ENCODE results near the gene DNM3.
"Not testable (repeated sequence)": the region's sequence is repeated elsewhere in the genome, so short reads cannot be mapped to it uniquely, and the experiment has no call there.

Gene DNM3

DNA sequence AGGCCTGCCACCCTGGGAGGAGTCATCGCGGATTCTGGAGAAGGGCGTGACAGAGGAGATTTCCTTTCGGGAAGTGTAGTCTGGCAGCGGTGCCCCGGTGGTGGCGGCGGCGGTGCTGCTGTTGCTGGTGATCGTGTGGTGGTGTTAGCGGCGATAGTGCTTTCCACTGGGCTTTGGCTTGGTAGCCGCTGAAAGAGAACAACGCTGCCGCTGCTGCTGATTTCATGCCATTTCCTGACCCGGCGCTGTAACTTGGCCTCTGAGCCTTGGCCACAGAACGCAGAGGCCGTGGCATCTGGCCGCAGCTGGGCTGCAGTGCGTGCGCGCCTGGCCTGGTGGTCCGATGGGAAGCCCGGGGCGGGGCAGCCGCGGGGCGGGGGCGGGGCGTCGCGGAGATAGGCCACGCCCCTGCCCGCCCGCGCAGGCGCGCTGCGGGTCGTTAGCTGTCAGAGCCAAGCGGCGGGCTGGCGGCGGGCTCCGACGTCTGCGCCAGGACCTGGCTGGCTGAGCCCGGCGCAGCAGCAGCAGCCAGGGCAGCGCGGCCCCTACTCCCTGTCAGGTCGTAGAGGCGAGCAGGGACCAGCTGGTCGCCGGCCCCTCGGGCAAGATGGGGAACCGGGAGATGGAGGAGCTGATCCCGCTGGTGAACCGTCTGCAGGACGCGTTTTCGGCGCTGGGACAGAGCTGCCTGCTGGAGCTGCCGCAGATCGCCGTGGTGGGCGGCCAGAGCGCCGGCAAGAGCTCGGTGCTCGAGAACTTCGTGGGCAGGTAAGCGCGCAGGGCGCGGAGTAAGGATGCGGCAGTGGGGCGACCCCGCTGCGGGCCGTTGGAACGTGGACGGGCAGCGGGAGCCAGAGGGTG is at the start of gene DNM3:
TSS of gene DNM3 (plus strand) at position 449 of the 861 bp plus-strand sequence. CDS start at position 608, 159 bp downstream.
- peak; percentile 42 for DNase-seq

DNA sequence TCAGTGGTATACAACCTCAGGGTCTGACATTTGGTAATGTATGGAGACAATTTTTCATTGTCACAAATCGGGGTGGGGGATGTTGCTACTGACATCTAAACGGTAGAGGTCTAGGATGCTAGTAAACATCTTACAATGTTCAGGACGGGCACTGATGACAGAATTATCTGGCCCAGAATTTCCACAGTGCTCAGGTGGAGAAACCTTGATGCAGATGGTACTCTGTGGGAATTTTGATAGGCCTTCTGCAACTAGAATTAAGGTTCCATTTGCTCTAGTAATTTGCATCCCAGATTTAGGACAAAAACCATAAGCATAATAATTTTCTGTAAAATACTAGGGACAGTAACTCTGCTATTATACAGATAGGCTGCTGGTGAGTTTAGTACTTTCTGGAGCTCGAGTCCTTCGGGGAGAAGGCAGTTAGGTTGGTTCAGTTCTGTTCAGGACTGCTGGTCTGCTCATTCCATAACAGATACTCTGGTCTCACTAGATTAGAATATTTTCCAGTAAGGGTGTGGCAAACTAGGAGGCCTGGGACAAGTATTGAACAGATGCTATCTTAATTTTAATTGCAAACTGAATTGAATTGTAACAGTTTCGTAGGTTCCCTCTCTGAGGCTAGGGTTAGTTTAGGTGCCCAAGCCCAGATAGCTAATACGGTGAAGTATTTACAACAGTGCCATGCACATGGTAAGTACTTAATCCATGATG is 48.5 kb upstream of the DNM3 start:
- DNase-seq, result no peak

DNA sequence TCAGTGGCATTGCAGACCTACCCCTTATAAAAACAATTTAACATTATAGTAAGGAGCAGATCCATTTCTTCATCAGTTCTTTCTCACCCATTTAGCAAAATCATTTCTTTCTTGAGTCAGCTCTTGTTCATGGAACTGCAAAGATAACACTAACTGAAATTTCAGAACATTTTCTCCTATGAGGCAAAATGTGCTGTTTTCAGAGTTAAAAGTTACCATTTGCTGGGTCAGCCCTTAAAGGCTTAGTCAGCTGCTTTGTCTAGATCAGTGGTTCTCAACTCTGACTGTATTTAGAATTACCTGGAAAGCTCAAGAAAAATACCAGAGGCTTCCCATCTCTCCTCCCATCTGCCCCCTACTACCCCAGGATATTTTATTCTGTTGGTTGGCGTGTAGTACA is 47.7 kb upstream of the DNM3 start:
- no peak for DNase-seq

DNA sequence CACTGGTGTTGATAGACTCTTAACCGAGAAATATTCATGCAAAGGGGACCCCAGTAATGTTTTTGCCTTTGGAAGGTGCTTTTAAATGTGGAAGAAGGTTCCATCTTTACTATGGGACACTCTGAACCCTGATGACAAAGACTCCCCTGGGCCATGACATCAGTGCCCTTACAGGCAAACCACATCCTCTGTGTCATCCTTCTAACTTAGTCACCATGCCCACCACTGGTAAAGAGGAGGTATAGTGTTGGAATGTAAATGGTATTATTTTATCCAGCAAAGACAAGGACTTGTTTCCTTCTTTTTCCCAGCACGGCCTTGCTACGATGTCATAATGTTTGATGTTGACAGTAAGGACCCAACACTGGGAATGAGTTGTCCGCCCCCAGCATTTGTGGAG is 47.2 kb upstream of the DNM3 start:
- no peak for DNase-seq

DNA sequence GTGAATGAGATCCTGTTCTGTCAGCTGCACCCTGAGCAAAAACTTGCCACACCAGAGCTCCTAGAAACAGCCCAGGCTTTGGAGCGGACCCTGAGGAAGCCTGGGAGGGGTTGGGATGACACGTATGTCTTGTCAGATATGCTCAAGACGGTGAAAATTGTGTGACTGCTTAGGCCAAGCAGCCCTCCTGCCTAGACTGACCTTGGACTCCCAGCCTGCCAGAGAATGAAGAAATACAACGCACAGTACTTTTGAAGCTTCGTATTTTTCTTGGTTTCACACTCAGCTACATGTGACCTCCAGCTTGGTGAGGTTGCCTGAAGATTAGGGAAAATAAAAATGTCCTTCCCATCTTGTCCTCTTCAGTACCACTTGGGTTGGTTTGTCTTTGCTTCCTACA is 44.7 kb upstream of the DNM3 start:
- no peak for DNase-seq

DNA sequence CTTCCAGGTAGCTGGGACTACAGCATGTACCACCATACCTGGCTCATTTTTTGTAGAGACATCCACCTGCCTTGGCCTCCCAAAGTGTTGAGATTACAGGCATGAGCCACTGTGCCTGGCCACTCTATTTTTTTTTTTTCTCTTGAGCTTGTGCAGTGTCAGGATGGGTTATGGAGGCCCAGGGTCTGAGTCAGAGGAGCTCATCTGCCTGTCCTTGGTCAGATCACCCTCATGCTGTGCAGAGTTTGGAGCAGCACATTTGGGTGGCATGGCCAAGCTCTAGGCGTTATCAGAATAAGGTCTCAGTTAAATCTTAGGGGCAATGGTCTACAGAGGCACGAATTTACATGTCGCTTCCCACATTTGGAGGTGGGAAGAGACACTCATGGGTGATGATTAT is 43.0 kb upstream of the DNM3 start:
- no peak for DNase-seq

DNA sequence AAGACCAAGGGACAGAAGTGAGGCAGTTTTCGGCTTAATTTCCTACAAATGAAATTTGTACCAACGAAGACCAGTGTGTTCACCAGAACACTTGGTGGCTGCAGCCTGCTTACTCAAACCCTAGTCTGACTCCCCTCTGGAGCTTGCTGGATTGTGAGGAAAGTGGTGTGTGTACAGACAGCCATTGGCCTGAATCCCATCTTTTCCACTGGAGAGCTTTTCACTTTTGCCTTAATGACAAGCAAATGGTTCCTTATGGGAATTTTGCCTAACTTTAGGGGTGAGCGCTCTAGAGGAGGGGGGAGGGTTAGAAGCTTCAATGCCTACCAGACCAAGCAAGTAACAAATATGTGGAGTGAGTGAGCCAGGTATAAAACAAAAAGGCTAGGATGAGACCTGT is 42.5 kb upstream of the DNM3 start:
- no peak for DNase-seq

DNA sequence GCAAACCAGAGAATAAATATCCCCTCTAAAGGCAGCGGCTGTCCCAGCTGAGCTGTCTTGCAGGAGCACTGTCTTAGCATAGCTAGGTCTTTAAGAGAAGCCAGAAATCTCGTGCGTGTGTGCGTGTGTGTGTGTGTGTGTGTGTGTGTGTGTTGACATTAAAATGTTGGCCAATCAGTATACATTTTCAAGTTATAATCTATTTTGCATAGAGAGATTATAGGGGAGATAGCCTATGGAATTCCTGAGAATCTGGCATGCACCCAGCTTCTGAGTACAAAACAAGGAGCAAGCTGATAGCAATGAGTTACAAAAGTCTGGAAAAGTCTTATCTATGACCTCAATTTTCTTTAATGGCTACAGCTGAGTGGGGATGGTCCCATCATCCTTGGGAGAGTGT is 42.1 kb upstream of the DNM3 start:
- DNase-seq, result no peak

DNA sequence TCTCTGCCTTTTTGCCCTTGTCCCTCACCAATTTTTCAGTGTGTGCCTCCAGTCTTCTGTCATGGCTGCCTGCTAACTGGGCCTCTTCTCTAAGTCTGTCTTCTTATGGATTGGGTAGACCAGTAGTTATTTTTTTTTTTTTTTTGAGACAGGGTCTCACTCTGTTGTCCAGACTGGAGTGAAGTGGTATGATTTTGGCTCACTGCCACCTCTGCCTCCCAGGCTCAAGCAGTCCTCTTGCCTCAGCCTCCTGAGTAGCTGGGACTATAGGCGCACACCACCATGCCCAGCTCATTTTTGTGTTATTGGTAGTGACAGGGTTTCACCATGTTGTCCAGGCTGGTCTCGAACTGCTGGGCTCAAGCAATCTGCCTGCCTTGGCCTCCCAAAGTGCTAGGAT is 41.6 kb upstream of the DNM3 start:
- not testable (repeated sequence) for DNase-seq

DNA sequence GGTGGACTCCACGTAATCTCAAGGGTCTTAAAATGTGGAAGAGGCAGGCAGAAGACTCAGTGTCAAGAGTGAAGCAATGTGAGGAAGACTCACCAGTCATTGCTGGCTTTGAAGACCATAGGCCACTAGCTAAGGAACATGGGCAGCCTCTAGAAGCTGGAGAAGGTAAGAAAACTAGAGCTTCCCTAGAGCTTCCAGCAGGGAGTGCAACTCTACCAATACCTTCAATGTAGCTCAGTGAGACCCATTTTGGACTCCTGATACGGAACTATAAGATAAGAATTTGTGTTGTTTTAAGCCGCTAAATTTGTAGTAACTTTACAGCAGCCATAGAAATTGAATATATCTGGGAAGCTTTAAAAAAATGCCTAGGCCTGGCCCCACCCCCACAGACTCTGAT is 41.0 kb upstream of the DNM3 start:
- no peak for DNase-seq

DNA sequence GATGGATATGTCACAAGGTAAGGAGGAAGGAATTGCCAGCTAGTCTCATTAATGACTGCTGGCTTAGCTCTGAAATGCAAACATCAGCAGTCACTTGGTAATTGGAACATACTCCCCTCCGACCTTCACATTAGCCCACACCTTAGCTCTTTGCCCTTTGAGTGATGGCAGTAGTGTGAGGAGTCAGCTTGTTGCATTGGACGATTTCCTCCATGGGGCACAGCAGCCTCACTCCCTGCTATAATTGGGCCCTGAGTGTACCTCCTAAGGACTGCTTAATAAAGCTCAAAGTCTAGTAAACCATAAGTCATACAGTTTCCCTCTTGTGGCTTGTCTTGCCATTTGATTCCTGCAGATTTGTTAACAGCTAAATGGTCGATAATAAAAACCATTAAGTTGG is 40.4 kb upstream of the DNM3 start:
- no peak for DNase-seq

DNA sequence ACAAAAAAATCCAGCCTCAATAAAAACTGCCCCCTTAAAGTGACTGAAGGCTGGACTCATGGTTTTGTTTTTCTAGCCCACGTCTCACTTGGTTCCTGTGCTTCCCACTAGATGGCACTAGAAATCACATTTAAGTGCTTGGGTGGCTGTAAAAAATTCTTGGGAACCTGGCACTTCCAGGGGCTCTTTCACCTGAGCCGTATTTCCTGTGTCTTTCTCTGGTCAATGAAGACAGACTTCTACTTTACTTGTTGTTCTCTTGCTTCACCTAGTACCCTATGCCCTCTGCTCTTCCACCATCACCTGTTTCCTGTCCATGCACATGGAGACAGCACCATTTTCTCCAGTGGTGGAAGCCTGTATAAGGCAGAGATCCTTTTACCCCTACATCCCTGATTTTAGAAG is 39.8 kb upstream of the DNM3 start:
- peak; percentile 3 for DNase-seq

DNA sequence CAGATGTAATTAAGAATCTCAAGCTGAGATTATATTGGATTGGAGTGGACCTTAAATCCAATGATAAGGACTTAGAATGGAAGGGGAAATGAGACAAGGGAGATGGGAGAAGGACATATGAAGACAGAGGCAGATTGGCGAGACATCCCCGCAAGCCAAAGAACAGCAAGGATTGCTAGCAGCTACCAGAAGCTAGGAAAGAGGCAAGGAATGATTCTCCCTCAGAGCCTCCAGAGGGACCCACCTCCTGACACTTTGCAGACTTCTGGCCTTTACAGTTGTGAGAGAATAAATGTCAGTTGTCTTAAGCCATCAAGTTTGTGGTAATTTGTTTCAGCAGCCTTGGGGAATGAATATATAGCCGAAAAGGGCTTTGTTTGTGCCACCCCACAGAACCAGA is 39.1 kb upstream of the DNM3 start:
- DNase-seq, result no peak

DNA sequence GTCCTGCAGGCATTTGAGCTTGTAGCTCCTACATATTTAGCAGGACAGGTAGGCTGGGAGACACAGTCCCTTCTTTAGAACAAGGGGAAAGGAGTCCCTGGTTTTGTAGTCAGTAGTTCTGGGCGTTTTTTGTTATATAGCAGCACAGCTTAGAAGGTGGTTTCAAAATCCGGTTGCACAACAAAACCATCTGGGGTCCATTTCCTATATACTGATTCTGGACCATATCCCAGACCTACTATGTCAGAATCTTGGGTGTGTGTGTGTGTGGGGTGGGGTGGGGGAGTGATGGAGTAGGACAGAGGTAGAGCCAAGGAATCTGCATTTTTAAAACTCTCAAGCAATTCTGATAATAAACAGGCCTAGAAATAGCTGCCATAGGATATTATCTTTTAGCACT is 38.3 kb upstream of the DNM3 start:
- DNase-seq, result no peak

DNA sequence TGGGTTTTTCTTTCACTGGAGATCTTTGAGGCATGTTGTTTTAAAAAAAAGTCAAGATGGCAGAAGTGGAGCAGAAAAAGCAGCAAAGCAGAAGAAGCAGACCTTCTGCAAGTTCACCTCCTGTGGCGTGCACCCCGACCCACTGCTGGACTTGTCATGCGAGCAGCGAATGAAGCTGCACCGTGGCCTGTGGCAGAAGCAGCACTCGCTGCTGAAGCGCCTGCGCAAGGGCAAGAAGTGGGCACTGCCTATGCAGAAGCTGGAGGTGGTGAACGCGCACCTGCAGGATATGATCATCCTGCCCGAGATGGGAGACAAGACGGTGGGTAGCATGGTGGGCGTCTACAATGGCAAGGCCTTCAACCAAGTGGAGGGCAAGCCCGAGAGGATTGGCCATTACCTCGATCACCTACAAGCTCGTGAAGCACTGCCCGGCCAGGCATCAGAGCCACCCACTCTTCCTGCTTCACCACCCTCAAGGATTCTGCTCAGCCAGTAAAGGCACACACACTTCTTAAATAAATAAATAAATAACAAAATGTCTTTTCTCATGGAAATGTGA is 37.8 kb upstream of the DNM3 start:
- no peak for DNase-seq

DNA sequence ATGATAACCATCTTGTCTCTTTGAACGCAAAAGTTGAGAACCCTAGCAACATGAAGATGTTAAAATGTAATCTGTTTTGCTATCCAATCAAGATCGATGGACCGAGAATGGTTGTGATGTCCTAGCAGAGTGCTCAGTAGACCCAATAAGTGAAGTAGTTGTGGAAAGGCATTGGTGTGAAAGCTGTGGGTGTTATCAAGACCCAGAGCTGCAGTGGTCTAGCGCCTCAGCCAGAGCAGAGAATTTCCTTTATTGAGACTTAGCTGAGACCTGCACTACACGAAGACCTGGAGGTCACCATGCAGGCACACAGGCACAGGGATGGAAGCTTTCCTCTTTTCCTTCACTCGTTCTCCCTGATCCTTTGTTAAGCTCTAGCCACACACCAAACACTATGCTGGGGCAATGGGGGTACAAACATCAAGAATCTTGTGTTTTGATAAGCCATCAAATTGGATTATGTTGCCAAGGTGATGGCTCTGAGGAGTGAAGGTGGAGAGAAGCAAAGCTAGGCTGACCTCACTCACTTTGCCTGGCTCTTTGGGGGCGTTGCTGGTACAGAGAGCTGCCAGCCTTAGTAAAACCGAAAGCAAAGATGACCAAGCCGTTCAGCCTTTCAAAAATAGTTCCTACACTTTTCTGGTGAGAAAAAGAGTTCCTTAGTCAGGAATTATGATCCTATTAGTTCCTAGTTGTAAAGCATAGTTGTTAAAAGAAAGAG is 35.7 kb upstream of the DNM3 start:
- DNase-seq, result no peak

DNA sequence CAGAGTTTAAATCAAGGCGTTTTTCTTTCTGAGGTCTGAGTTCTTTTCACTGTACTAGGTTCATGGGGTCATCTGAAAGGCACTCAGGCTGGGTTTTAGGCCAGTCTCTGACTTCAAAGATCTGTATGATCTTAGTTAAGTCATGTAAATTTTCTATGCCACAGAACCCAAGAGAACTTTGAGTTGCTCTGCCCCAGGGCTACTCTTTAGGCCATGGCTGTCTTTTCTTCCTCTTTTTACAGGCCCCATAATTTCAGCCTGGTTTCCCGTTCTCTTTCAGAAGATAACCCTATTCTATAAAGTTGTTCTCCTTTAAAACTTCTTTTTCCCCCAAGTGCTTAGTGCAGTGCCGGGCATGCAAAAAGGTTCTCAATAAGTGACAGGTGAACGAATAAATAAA is 33.7 kb upstream of the DNM3 start:
- DNase-seq, result no peak

DNA sequence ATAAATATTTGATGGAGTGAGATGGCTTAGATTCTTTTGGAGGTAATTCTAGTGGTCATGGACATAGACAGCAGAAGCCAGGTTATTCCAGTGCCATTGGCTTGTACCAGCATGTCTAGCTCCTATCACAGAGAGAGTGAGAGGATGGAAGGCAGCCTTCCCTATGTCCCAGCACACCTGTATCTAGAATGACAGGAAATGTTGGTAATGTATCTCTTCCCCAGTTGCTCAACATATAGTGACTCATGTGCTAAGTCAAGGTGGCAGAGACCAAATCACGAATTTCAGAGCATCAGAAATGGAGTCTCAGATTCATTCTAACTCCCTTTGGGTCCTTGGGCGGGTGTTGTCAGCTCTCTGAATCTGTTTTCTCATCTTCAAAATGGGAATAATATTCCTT is 31.5 kb upstream of the DNM3 start:
- DNase-seq, result no peak

DNA sequence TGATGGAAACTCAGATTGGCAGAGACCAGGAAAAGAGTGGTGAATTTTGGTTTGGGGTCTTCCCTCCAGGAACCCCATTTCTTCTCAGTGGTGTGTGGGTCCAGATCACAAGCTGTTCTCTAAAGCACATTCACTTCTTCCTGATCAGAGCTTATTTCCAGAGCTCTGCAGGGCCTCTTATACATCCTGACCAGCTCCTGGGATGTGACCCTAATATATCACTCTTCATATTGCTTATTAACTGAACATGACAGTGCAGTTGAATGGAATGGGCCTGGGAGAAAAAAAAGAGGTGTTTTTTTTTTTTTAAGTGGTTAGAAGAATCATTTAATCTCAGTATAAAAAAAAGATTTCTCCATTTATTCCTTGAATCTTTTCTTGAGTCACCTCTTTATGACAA is 29.6 kb upstream of the DNM3 start:
- DNase-seq, result no peak

DNA sequence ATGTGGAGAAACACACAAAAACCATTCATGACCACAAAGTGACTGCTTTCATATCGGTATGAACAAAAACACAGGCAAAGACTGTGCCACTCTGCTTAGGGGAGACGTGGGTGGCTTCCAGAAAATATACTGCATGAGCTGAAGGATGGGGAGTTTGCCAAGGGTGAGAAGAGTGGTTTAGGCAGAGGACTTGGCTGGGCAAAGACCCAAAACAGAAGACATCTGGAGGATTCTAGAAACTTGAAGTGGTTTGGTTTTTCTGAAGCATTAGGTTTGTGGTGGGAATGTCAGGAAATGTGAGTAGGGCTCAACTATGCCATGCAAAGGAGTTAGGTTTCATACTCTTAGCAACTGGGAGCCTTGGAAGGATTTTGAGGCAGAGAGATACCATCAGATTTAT is 26.6 kb upstream of the DNM3 start:
- DNase-seq, result no peak

DNA sequence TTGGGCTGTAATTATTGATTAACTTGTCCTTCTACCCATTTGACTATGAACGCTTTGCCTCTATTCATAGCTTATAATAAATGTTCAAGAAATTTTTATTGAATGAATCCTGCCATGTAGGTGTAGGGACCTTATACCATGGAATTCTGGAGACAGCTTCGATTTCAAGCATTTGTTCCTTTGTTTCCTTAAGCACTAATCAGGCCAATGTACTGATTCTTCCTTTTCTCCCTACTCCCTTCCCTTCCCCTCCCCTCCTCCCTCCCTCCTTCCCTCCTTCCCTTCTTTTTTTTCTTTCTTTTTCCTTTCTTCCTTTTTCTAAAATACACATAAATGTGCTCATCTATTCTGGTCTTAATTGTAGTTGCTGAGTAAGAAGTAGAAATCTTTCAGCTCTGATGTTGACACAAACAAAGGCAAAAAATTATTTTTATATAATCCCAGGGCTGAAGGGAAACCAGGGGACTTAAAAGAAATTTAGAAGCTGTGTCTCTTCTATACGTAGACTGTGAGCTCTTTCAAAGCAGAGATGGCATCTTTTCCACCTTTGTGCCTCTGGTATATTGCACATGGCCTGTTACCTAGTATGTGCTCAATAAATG is 24.9 kb upstream of the DNM3 start:
- DNase-seq, result no peak

DNA sequence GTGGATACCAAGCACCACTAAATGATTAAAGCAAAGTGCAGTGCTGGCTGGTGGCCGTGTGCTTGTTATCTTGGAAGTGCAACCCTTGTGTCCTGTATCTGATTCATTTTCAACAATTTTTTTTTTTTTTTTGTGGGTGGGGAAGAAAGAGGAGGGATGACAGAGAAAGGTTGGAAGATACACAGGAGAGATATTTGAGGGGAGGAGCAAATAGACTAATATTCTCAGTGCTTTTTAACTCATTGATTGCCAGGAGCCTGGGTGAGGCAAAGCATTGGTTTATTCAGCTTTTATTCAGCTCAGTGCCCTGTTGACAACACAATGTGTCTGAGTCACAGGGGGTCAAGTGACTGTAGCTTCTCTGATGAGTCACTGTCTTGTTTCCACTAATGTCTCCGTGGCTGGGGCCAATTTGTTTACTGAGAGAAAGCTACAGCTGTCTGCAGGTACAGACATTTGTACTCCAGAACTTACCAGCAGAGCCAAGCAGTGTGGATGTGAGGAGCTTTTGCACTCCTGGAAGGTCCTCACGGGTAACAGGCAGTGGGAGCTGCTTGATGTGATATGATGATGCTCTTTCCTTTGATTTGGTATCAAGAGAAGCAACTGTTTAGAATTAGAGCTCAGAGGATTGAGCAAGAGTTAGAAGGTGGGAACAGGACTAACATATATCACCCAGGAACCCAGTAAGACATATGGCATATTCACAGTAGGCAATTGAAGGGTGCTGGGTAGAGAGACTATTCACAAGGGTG is 23.6 kb upstream of the DNM3 start:
- DNase-seq, result no peak
